ENCODE measurements around the gene SLC35E3.

SLC35E3 gene

GRCh38 chr12:68771223-68771925 is 25.4 kb downstream of the SLC35E3 start:
- no peak for DNase-seq

- DNase-seq, result no peak
Observed at GRCh38 chr12:68772714-68773113, 26.7 kb downstream of the SLC35E3 start.

- DNase-seq, result no peak
Observed at GRCh38 chr12:68773582-68773981, 27.6 kb downstream of the SLC35E3 start.

GRCh38 chr12:68775121-68775630 is 29.2 kb downstream of the SLC35E3 start:
- no peak for DNase-seq

- DNase-seq, result no peak
Observed at GRCh38 chr12:68776976-68777610, 31.1 kb downstream of the SLC35E3 start.

- DNase-seq, result no peak
Observed at GRCh38 chr12:68779280-68779679, 33.3 kb downstream of the SLC35E3 start.

- DNase-seq, result no peak
Observed at GRCh38 chr12:68780731-68781130, 34.8 kb downstream of the SLC35E3 start.

- no peak for DNase-seq
Observed at GRCh38 chr12:68781728-68782127, 35.8 kb downstream of the SLC35E3 start.

GRCh38 chr12:68784015-68784414 is 38.0 kb downstream of the SLC35E3 start:
- DNase-seq, result no peak

GRCh38 chr12:68785358-68785757 is 39.4 kb downstream of the SLC35E3 start:
- DNase-seq, result no peak

GRCh38 chr12:68785823-68786222 is 39.8 kb downstream of the SLC35E3 start:
- DNase-seq, result no peak

GRCh38 chr12:68786929-68787328 is 41.0 kb downstream of the SLC35E3 start:
- DNase-seq, result no peak

- DNase-seq, result no peak
Observed at GRCh38 chr12:68788554-68789143, 42.7 kb downstream of the SLC35E3 start.

GRCh38 chr12:68789144-68789878 is 43.3 kb downstream of the SLC35E3 start:
- no peak for DNase-seq

GRCh38 chr12:68790081-68790951 is 44.3 kb downstream of the SLC35E3 start:
- no peak for DNase-seq

GRCh38 chr12:68790952-68791234 is 44.9 kb downstream of the SLC35E3 start:
- DNase-seq, result no peak

- no peak for DNase-seq
Observed at GRCh38 chr12:68791897-68792481, 46.0 kb downstream of the SLC35E3 start.

- peak; percentile 42 for DNase-seq
Observed at GRCh38 chr12:68792952-68793351, 47.0 kb downstream of the SLC35E3 start.

- no peak for DNase-seq
Observed at GRCh38 chr12:68793436-68793835, 47.5 kb downstream of the SLC35E3 start.

- DNase-seq, result no peak
Observed at GRCh38 chr12:68793975-68794652, 48.1 kb downstream of the SLC35E3 start.

GRCh38 chr12:68794653-68795251 is 48.8 kb downstream of the SLC35E3 start:
- no peak for DNase-seq

All from activated CD4-positive, alpha-beta T cell treated with anti-CD3 and anti-CD28 coated beads, Interleukin-2, Interleukin-6, amounts not matched to agents 100 ng/mL and 50 ng/mL, durations not matched to agents 16 hours and 8 hours (primary cell).